Motor neuron (in vitro differentiated cells): ENCODE results near the gene TAS2R40. TPM values are rescaled to one million over a fixed set of nuclear protein-coding genes. Genes with fewer than 3 reads are reported as not detected.
"Not testable (repeated sequence)": the region's sequence is repeated elsewhere in the genome, so short reads cannot be mapped to it uniquely, and the experiment has no call there.

Source experiments
- ATAC-seq, 8 experiments: fragments of 200-7000 bp; cut with Tn5 transposase; replicated peaks in 6 of 8; 2 replicates each; pipeline ENCODE4 v1.8.0; 2021; ENCODE audit warnings: mild to moderate bottlenecking in 8 of 8, moderate library complexity in 8 of 8
- H3K27ac ChIP-seq, 2 donors: fragments of 250-450 bp; sonication (Bioruptor Pico); 2 replicates each; pipeline ENCODE4 v1.9.0; 2021; ENCODE audit warnings: antibody characterized with exemption in 2 of 2, mild to moderate bottlenecking in 2 of 2, moderate library complexity in 1 of 2
- H3K4me1 ChIP-seq, 2 donors: fragments of 250-450 bp; sonication (Bioruptor Pico); replicated peaks in 1 of 2; 2 replicates each; pipeline ENCODE4 v1.6.1; 2021; ENCODE audit warnings: antibody characterized with exemption in 2 of 2, mild to moderate bottlenecking in 2 of 2, moderate library complexity in 1 of 2
- H3K4me3 ChIP-seq, 5 donors: fragments of 250-450 bp; sonication (Bioruptor Pico); 2 replicates each; pipeline ENCODE4 v1.9.0; 2021; ENCODE audit warnings: antibody characterized with exemption in 5 of 5, mild to moderate bottlenecking in 5 of 5, moderate library complexity in 4 of 5
- WGBS, 10 experiments: fragments of 450-650 bp; shearing (Covaris generic); methylation state at CpG; one replicate each; pipeline ENCODE4 v1.0.0; 2022; 5-methylcytosine and 5-hydroxymethylcytosine counted together
- in situ Hi-C, 9 experiments: fragments of 400-800 bp; cut with MboI; loops; one replicate each; pipeline ENCODE4 v1.15.0; 2021; ENCODE audit warnings: low sequenced_read_pairs in 9 of 9, low pct_unique_long_range_greater_than_20kb in 2 of 9; ENCODE audit not compliant: unreplicated experiment in 9 of 9
- total RNA-seq, 8 experiments: library from RNA; unstranded; fragments of 300-600 nt; gene quantifications; 2 replicates each; pipeline versions ENCODE4 v1.2.3 to v1.2.4, GENCODE V29; 2022

Gene TAS2R40
- total RNA-seq = under 1 TPM in 4 of 8 experiments, not detected in 4; 0.27 to 0.76 (median 0.57) TPM

DNA sequence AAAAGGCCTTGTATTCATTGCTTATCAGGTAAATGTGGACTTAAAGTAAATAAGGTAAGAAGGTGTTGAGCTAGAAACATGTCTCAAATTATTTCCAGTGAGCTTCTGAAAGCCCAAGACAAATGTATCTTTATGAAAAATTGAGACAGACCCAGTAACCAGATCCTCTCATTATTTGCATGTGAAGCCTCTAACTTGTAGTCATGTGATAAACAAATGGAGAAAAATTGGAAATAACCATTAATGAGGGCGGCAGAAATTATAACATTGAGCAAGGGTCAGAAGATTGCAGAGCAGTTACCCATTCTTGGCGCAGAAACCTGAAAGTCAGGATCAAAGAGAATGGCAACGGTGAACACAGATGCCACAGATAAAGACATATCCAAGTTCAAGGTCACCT lies at the start of gene TAS2R40:
Gene TAS2R40 (plus strand): TSS at position 301 of the 400 bp plus-strand sequence. CDS start 42 bp downstream, at position 343.
- ATAC-seq = no peak
- Histone ChIP-seq H3K27ac (no peak within 1 kb of the TSS), H3K4me3 (no peak within 1 kb of the TSS), H3K4me1 (no peaks in the 10 kb centered on the region)
- in situ Hi-C loops = loop anchor here in 7 of 9 experiments (25.0 kb wide), 3 partner anchors 209 to 584 kb away; partner anchors contain the start of gene EPHB6 (in 5 of the 7)
- 47 to 93% (median 60%) methylated on average over 1 to 3 of the region's 3 CpGs for WGBS, 10 experiments

DNA sequence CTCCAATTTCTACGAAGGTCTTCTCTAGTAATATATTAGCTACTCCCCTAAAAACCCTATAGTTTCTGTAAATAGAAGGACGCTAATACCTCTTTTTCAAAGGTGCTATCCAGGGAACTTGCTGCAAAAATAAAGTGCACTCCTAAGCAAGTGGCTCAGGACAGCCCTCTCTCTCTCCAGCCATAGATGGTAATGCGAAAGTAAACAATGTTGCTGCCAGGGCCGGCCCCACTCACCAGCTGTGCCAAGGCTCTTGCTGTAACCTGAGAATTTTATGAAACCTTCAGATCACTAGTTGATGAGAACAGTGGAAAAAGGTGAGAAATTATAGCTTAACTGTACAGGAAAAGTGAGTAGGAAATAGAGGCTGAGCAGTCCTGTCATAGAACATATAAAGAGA lies 49.5 kb upstream of the TAS2R40 start:
- H3K4me3 ChIP-seq = no peak overlapping the region
- peak in 1 of 8 experiments; percentile 62 for ATAC-seq
- in situ Hi-C loops = no loop called here
- H3K27ac ChIP-seq = no peak overlapping the region
- no peaks in the 10 kb centered on the region for H3K4me1 ChIP-seq
- WGBS, 10 experiments = 0 to 100% (median 56%) methylated on average over 1 to 4 of the region's 4 CpGs; no CpG with 5 or more reads in 1 of the 10 experiments

DNA sequence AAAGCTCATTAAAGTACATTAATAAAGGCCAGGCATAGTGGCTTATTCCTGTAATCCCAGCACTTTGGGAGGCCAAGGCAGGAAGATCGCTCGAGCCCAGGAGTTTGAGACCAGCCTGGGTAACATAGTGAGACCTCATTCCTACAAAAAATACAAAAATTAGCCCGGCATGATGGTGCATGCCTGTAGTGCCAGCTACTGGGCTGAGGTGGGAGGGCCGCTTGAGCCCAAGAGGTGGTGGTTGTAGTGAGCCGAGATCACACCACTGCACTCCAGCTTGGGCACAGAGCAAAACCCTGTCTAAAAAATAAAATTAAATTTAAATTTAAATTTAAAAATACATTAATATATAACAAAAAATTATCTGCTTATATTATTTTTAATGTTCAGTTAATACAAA lies 45.7 kb upstream of the TAS2R40 start:
- Histone ChIP-seq H3K4me1 (no peaks in the 10 kb centered on the region), H3K27ac (no peak overlapping the region), H3K4me3 (no peak overlapping the region)
- in situ Hi-C loops = no loop called here
- ATAC-seq = no peak
- 17 to 96% (median 89%) methylated on average over 2 to 4 of the region's 5 CpGs; no CpG with 5 or more reads in 3 of the 10 experiments for WGBS, 10 experiments

GRCh38 chr7:143177374-143178119 lies 44.3 kb upstream of the TAS2R40 start:
- Histone ChIP-seq H3K4me3 (no peak overlapping the region), H3K4me1 (no peaks in the 10 kb centered on the region), H3K27ac (no peak overlapping the region)
- in situ Hi-C loops = no loop called here
- no peak for ATAC-seq
- 0 to 100% (median 69%) methylated on average over 1 to 2 of the region's 2 CpGs for WGBS, 10 experiments

DNA sequence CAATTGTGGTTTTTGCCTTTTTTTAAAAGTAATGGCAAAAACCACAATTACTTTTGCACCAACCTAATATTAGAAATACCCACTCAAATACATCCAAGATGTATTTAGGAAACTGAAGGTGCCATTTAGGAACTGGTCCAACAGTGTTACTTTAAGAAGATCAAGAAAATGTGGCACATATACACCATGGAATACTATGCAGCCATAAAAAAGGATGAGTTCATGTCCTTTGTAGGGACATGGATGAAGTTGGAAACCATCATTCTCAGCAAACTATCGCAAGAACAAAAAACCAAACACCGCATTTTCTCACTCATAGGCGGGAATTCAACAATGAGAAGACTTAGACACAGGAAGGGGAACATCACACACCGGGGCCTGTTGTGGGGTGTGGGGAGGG lies 41.1 kb upstream of the TAS2R40 start:
- in situ Hi-C loops, H3K27ac ChIP-seq, ATAC-seq, H3K4me3 ChIP-seq, H3K4me1 ChIP-seq: not testable (repeated sequence)
- WGBS, 10 experiments = 4 to 100% (median 92%) methylated on average over 2 to 3 of the region's 4 CpGs; no CpG with 5 or more reads in 6 of the 10 experiments

GRCh38 chr7:143181349-143181748 lies 40.5 kb upstream of the TAS2R40 start:
- in situ Hi-C loops = no loop called here
- H3K4me1 ChIP-seq = no peaks in the 10 kb centered on the region
- WGBS, 10 experiments = 0 to 83% (median 68%) methylated on average over 1 to 2 of the region's 2 CpGs; no CpG with 5 or more reads in 5 of the 10 experiments
- no peak overlapping the region for H3K4me3 ChIP-seq
- no peak overlapping the region for H3K27ac ChIP-seq
- ATAC-seq = no peak

- Histone ChIP-seq H3K27ac (no peak within 1 kb of the TSS), H3K4me1 (no peaks in the 10 kb centered on the region), H3K4me3 (no peak within 1 kb of the TSS)
- in situ Hi-C loops = no loop called here
- no peak for ATAC-seq
- WGBS, 10 experiments = 0 to 100% (median 62%) methylated on average over 1 to 3 of the region's 3 CpGs; no CpG with 5 or more reads in 2 of the 10 experiments
Measured at GRCh38 chr7:143183024-143183423, 38.8 kb upstream of the TAS2R40 start, which contains the start of gene TAS2R39. TAS2R39 (plus strand) TSS chr7:143183419; CDS start chr7:143183419, 0 bp downstream.

DNA sequence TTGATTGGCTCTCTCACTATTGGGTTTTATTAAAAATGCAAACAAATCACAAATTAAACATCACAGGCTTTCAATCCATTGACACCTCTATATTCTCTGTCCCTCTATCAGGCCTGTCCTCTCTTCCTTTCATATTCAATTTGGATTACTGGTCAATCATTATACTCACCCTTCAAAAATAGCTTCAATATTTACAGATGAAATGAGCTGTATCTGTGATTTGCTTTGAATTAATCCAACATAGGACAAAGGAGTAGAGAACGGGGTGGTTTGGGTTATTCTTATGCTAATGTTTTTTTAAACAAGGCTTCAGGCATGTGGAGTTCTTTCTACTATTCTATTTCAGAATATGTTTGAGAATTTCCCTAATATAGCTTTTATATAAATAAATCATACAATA lies 36.3 kb upstream of the TAS2R40 start:
- ATAC-seq = no peak
- Histone ChIP-seq H3K27ac (no peak overlapping the region), H3K4me1 (no peaks in the 10 kb centered on the region), H3K4me3 (no peak overlapping the region)
- 0 to 40% (median 8%) methylated on average over 1 of the region's 1 CpG; no CpG with 5 or more reads in 3 of the 10 experiments for WGBS, 10 experiments
- in situ Hi-C loops = no loop called here

DNA sequence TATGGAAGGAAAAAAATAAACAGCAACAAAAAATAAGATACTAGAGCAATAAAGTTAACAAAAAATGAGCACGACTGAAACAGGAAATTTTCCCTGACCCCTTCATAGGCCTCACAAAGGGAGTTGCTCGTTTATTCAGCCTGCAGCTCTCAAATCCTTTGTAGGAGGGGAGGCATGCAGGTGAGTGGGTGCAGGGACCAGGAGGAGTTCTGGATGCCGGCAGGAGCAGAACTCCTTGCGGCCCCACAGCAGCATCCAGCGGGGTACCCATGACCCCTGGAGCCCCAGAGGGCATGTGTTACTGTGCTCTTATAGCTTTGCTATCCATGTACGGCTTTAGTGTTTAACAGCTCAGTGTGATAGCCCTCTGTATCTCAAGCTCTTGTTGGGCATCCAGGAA lies 32.8 kb upstream of the TAS2R40 start:
- no peaks in the 10 kb centered on the region for H3K4me1 ChIP-seq
- H3K27ac ChIP-seq = no peak overlapping the region
- WGBS, 10 experiments = 4 to 85% (median 47%) methylated on average over 1 to 6 of the region's 6 CpGs; no CpG with 5 or more reads in 2 of the 10 experiments
- in situ Hi-C loops = no loop called here
- no peak for ATAC-seq
- H3K4me3 ChIP-seq = no peak overlapping the region

DNA sequence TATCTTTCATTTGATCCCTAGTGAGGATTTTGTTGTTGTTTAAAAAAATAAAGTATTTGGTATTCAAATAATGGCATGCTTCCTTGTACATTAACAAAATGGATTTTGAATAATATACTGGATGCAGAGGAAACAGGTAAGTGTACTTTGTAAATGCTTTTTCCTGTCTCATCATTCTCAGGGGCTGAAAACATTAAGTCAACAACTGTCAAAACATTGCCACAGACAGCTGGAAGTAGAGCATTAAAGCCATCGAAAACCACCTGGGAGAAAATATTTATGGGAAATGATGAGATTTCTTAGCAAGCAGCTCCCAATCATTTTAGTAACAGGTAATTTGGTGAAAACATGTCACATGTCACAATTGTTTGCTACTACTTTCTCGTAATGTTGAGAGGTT lies 28.0 kb upstream of the TAS2R40 start:
- no peak for ATAC-seq
- 0 to 100% (median 60%) methylated on average over 1 to 2 of the region's 2 CpGs; no CpG with 5 or more reads in 1 of the 10 experiments for WGBS, 10 experiments
- in situ Hi-C loops = no loop called here
- Histone ChIP-seq H3K4me3 (no peak overlapping the region), H3K27ac (no peak overlapping the region), H3K4me1 (no peaks in the 10 kb centered on the region)

DNA sequence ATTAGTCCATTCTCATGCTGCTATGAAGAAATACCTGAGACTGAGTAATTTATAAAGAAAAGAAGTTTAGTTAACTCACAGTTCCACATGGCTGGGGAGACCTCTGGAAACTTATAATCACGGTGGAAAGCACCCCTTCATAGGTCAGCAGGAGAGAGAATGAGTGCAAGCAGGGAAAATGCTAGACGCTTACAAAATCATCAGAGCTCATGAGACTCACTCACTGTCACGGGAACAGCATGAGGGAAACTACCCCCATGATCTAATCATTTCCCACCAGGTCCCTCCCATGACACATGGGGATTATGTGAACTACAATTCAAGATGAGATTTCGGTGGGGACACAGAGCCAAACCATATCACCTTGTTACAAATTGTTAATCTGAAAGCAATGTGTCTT lies 22.8 kb upstream of the TAS2R40 start:
- ATAC-seq = no peak
- H3K27ac ChIP-seq = no peak overlapping the region
- in situ Hi-C loops = no loop called here
- H3K4me1 ChIP-seq = no peaks in the 10 kb centered on the region
- H3K4me3 ChIP-seq = no peak overlapping the region
- 0 to 92% (median 38%) methylated on average over 1 to 4 of the region's 4 CpGs; no CpG with 5 or more reads in 2 of the 10 experiments for whole genome bisulfite sequencing, 10 experiments

DNA sequence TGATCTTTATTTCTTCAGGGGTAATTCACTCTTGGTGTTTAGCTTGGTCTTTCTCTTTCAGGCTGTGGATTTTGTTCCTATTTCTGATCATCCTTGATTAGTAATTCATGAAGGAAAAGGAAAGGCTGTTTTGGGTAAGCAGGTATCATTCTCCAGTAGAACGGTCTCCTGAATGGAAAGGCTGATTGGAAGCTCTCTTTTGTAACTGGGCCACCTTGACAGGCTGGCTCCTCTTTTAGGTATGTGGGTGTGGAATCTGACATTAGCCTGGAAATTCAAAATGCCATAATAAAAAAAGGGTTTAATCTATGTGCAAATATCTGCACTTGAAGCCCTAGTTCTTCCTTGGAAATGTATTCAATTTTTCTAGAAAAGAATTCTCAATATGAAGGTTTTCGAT lies 19.7 kb upstream of the TAS2R40 start:
- no peak for ATAC-seq
- in situ Hi-C loops = loop anchor here in 7 of 9 experiments (25.0 kb wide), 3 partner anchors 190 to 565 kb away; partner anchors contain the start of gene EPHB6 (in 5 of the 7)
- 22 to 100% (median 88%) methylated on average over 1 to 2 of the region's 2 CpGs; no CpG with 5 or more reads in 3 of the 10 experiments for WGBS, 10 experiments
- Histone ChIP-seq H3K27ac (no peak overlapping the region), H3K4me3 (no peak overlapping the region), H3K4me1 (no peaks in the 10 kb centered on the region)

DNA sequence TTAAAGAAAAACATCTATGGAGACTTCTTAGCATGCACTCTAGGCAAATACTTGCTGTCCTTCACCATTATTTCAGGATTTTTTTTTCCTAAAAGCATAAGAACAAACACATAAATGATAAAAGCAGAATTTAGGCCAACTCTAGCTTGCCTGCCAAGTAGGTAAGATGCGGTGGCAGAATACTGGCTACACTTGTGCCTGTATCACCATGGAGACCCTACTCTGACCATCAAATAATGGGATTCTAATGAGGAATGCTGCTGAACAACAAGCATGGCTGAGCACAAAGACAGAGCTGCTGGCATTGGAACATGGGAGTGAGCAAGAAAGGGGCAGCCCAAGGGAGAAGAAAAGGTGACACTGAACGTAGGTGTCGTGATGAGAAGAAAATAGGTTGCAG lies 18.5 kb upstream of the TAS2R40 start:
- no peak overlapping the region for H3K4me3 ChIP-seq
- peak in 1 of 8 experiments; percentile 49 for ATAC-seq
- no peak overlapping the region for H3K27ac ChIP-seq
- in situ Hi-C loops = loop anchor here in 7 of 9 experiments (25.0 kb wide), 3 partner anchors 191 to 566 kb away; partner anchors contain the start of gene EPHB6 (in 5 of the 7)
- WGBS, 10 experiments = 0 to 100% (median 73%) methylated on average over 1 to 3 of the region's 3 CpGs; no CpG with 5 or more reads in 3 of the 10 experiments
- H3K4me1 ChIP-seq = no peaks in the 10 kb centered on the region
